Stimulated activated CD8-positive, alpha-beta memory T cell treated with anti-CD3 and anti-CD28 coated beads, Interleukin-15, amount 100 ng/mL, for 1 hour (primary cell): ENCODE results near the gene CYP4F3.
"Not testable (repeated sequence)": the region's sequence is repeated elsewhere in the genome, so short reads cannot be mapped to it uniquely, and the experiment has no call there.

Source experiments
- DNase-seq: peaks from one replicate; pipeline ENCODE4 v3.0.0-alpha.2; 2020; ENCODE audit warnings: low read depth

CYP4F3 gene

GRCh38 chr19:15633082-15633835, 7.4 kb upstream of the CYP4F3 start:
- DNase-seq = no peak

GRCh38 chr19:15634105-15634504, 6.6 kb upstream of the CYP4F3 start:
- no peak for DNase-seq

GRCh38 chr19:15635016-15635805, 5.5 kb upstream of the CYP4F3 start:
- DNase-seq = no peak

- DNase-seq = no peak
Measured at GRCh38 chr19:15636026-15636425, 4.7 kb upstream of the CYP4F3 start.

- no peak for DNase-seq
Measured at GRCh38 chr19:15639596-15639995, 1.1 kb upstream of the CYP4F3 start.

GRCh38 chr19:15640904-15641597, 354 bp downstream of the CYP4F3 start:
- DNase-seq = no peak

GRCh38 chr19:15641901-15642491, 1.3 kb downstream of the CYP4F3 start:
- no peak for DNase-seq

GRCh38 chr19:15642807-15643206, 2.1 kb downstream of the CYP4F3 start:
- DNase-seq = no peak

- no peak for DNase-seq
Measured at GRCh38 chr19:15643387-15643786, 2.7 kb downstream of the CYP4F3 start.

GRCh38 chr19:15644066-15644741, 3.5 kb downstream of the CYP4F3 start:
- DNase-seq = no peak

- no peak for DNase-seq
Measured at GRCh38 chr19:15644816-15645215, 4.1 kb downstream of the CYP4F3 start.

GRCh38 chr19:15649526-15649925, 8.8 kb downstream of the CYP4F3 start:
- DNase-seq = no peak

- not testable (repeated sequence) for DNase-seq
Measured at GRCh38 chr19:15650123-15650522, 9.4 kb downstream of the CYP4F3 start.

- DNase-seq = no peak
Measured at GRCh38 chr19:15651791-15652190, 11.1 kb downstream of the CYP4F3 start.

- no peak for DNase-seq
Measured at GRCh38 chr19:15652559-15653278, 12.0 kb downstream of the CYP4F3 start.

GRCh38 chr19:15656467-15656866, 15.8 kb downstream of the CYP4F3 start:
- no peak for DNase-seq

GRCh38 chr19:15663247-15663646, 22.6 kb downstream of the CYP4F3 start:
- DNase-seq = no peak

GRCh38 chr19:15666186-15666585, 25.5 kb downstream of the CYP4F3 start:
- DNase-seq = no peak

GRCh38 chr19:15666883-15667282, 26.2 kb downstream of the CYP4F3 start:
- DNase-seq = no peak

- no peak for DNase-seq
Measured at GRCh38 chr19:15669440-15669839, 28.7 kb downstream of the CYP4F3 start.

- no peak for DNase-seq
Measured at GRCh38 chr19:15669891-15670290, 29.2 kb downstream of the CYP4F3 start.
